Stimulated activated CD4-positive, alpha-beta T cell treated with anti-CD3 and anti-CD28 coated beads, TNF-alpha, amount 100 ng/mL, for 1 hour (primary cell): ENCODE results near the gene UXS1.

ENCODE experiments used
- DNase-seq, 3 donors: peaks; one replicate each; pipeline ENCODE4 v3.0.0-alpha.2; 2020; ENCODE audit warnings: low read depth in 3 of 3, low spot score in 1 of 3

The UXS1 gene

DNA sequence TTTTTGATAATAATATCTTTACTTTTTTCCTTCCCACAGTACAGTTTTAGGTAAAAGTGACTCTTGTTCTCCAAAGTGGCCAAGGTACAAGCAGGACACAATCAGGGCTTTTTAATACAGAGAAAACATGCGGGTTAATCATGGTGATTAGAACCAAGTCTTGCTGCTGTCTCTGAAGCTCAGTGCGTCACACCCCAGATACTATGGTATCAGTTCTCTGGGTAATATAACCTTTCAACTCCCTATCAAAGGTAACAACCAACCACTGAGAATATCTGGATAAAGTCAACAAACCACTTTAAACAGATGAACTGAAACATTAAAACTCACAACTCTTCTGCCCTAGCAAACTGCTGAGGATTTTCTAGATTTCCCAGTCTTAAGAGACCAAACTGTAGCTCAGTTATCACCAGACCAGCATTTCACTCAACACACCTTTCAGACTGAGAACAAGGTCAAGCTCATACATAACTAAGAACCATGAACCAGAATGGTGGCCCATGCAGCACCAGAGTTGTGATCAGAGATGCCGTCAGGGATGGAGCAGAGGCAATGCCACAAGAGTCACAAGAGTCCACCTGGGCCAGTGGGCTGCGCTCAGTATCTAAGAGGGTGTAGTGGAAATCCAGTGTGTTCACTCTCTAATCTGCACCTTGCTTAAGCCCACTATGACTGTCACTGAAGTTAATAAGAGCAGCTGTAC lies 103.0 kb downstream of the UXS1 start:
- DNase-seq = no peak

DNA sequence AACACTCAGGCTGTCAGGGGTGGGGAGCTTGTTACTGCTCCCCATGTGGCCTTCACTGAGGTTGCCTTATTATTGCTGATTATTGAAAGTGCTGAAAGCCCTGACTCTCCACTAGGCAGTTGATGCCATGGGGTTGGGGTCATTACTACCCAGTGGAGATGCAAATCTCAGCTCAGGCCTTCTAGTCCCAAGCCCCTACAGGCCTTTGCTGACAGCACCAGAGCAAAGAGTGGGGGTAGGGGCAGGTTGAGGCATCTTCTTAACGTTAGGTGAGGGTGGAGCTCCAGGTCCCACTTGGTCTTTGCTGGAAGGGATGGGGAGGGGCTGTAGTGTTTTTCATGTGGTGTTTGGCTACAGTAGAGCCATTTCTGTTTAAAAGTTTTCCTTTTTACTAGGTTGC lies 104.5 kb downstream of the UXS1 start:
- no peak for DNase-seq

DNA sequence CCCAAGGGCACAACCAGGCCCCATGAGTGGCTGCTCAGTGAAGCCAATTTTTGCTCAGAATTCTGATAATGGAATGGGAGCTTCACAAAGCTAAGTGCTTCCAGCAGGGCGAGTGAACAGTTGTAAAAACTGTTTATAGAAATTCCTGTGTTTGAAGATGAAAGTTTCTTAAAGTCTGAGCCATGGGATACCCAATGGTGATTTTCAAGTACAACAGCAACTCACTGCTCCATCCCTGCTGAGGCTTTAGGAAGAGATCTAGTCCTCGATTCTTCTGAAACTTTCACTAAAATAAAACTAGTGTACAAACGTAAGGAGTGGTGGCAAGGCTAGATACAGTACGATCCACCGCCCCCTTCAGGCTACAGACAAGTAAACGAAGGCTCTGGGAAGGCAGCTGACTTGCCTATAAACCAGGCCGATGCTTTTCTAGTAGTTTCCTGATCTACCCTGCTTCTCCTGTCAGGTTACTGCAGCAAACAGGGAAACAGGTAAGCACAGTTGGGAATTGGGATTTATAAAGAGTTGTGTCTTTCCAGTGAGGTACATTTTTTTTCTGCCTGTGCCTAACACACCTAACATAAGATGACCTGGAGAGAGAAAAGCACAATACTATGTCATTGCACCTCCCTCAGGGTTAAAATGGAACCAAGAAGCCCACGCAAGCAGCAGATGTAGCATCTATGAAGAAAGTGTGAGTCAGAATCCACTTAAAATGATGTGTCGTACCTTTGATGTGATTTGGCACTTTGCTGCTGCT lies 108.7 kb downstream of the UXS1 start:
- no peak for DNase-seq

DNA sequence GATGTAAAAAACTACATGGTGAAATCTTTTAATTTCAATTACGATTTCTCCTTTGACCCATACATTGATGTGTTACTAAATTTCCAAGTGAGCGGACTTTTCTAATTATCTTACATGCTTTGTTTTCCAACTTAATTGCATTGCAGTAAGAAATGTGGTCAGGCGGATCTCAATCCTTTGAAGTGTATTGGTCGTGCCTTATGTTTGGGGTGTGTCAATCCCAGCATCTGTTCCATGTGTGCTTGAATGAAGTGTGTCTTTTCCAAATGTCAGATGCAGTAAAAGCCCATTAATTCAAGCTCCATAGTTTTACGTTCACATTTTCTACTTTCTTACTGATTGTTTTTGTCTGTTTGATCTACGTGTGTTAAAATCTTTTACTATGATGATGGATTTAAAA lies 113.1 kb downstream of the UXS1 start:
- no peak for DNase-seq

DNA sequence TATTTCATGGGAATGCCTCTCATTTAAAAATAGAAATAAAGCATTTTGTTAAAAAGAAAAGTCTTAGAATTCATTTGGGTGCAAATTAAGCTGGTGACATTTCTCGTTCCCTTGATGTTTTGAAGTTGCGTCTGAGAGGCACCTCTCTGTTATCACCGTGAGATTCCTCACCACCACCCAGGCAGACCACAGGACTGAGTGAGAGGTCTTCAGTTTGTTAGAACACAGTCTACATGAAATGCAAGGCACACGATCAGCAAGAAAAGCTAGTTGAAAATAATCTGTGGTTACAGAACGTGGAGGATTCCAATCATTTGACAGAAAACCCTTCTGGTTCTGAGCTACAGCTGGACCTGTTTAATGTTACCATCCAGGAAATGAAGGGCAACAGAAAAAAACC lies 116.0 kb downstream of the UXS1 start:
- no peak for DNase-seq

DNA sequence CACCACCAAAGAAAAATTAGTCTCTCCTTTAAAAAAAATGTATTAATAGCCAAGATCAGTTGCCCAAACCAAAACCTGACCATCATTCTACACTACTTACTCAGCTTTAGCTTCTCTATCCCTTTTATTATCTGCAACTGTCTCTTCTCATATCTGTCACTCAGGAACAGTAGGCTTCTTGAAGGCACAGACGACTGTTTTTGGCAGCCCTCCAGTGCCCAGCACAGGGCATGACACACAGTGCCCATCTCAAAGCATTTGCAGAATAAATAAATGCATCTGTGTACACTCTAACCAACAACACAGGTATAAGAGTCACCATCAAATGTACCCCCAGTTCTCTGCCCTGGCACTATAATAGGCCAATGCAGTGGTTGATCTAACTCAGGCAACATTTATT lies 117.2 kb downstream of the UXS1 start:
- no peak for DNase-seq

DNA sequence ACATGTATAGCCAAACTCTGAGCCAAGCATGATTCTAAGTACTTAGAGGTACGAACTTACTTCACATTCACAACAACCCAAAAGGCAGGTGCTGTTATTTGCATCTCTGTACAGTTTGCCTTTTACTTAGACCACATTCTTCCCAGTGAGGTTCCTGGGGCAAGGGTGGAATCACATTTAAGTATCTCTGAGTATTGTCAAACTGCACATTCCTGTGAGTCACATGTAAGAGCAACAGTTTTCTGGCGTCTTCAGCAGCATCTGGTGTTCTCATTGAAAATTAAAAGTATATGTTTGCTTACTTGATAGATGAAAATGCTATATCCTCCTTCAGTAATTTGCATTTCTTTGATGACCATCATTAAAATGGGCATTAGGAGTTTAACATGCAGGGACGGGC lies 119.1 kb downstream of the UXS1 start:
- DNase-seq = no peak

DNA sequence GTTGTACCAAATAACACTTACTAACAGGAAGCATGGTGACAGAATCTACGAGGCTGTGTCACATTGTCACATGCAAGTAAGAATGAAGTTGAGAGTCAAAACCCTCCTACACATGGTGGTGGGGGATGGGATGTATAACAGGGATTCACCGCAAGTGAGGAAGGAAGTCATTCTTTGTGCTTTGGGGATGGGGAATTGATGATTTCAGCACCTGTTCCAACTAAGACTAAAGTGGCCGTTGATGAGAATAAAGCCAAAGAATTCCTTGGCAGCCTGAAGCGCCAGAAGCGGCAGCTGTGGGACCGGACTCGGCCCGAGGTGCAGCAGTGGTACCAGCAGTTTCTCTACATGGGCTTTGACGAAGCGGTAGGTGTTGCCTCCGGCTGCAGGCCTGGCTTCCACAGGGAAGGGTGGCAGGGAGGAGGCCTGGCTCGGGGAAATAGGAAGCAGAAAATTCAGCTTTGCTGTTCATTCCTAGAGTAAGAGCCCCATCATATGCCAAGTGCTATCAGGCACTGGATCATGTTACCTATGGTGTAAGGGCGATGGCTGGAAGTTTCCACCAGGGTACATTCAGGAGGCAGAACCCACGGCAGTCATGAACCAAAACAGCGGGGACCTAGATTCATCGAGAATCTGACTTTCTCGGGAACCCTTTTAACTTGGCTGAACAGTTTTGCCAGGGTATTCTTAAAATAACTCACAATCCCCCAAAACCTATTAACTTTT lies 120.3 kb downstream of the UXS1 start:
- DNase-seq = no peak

DNA sequence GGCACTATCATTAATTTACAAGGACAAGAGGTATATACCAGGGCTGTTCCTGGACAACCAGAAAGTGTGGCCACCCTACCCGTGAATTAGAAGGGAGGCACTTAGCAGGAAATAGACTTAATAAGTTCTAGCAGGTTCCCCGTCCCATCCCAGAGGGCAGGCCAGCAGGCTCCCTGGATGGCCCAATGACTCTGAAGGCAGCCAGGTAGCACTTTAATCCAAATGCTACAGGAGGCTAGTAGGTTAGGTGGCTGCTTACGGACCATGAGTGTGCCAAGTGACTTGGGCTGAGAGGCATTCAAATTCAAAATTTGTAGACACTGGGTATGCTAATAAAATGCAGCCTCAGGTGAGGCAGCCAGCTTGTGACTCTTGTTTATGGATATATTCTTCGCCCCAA lies 123.9 kb downstream of the UXS1 start:
- DNase-seq = no peak

DNA sequence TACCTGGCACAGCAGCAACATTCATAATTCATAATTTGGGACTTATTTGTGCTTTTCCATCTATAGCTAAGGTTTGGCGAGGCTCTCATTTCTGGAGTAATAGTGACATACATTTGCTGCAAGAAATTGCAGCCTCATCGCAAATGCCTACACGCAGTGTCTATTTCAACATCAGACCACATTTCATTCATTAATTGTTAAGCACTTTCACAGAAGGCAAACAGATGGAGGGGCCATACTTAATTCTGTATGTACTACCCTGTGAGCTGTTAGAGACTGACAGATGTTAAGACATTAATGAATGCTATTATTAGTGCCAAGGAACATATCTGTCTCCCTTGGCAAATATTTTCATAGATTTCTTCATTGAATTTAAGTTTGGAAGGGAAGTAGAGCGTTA lies 125.7 kb downstream of the UXS1 start:
- DNase-seq = no peak

DNA sequence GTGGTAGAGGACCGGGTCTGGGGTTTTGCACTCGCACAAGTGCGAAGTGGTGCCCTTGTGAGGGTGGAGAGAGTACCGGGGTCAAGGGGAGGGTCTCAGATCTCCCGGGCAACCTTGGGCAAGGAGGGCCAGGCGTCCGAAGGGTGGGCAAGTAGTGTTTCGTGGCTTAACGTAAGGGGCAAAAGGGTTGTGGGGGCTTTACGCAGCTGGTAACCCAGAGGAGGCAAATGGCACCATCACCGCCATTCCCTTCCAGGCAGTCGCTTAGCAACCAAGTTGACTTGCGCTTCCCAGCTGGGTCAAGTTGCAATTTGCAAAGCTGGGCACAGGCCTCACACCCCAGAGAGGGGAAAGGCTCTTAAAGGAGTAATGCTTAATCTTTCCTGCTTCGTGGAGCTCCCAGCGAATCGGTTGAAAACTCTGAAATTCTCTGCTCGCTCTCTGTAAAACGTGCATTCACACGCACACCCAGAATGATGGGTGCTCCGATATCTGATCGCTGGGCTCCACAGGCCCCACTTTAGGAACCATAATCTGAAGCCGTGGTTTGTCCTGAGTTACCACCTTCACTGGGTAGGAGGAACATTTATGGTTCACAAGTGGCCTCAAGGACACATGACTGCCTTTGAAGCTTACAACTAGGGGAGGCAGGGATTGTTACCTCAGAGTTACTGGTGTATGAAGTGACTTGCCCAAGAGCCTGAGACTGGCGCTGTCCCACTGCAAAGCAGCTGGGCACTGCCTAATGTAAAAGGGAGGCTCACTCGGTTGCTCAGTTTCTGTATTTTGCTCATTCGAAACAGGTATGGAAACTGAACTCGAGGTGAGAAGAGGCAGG lies 127.9 kb downstream of the UXS1 start:
- DNase-seq = no peak

DNA sequence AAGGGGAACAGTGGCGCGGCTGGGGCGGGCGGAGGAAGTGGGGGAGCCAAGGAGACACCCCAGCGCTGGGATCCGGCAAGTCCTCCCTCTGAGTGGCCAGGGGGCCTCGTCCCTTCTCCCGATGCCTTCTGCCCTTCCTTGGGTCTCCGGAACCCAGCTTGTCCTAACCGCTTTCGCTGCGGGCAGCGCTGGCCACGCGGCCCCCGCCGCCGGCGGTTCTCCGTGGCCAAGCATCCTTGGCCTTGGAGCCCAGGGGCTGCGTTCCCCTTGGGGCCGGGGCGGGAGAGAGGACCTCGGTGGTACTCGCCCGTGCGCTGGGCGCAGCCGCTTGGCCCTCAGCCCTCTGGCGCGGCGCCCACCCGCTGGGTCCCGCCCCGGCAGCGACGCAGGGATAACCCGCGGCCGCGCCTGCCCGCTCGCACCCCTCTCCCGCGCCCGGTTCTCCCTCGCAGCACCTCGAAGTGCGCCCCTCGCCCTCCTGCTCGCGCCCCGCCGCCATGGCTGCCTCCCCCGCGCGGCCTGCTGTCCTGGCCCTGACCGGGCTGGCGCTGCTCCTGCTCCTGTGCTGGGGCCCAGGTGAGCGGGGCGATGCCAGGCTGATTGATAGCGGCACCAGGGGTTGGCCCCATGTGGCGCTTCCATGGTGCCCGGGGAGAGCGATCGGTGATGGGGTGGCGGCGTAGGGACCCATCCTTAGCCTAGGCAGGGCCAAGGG lies 128.7 kb downstream of the UXS1 start:
- peak in 1 of 3 donors; percentile 16 for DNase-seq

DNA sequence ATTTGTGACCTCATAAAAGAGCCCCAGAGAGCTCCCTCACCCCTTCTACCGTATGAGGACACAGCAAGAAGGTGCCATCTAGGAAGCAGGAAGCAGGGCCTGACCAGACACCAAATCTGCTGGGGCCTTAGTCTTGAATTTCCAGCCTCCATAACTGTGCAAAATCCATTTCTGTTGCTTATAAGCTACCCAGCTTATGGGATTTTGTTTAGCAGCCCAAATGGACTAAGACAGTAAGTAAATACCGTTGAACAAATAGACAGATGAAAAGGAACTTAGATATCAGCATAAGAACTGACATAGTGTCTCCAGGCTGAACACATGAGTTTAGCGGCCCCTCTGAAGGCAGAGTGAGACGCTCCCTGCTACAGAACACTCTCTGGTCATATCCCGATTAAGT lies 130.9 kb downstream of the UXS1 start:
- DNase-seq = no peak

DNA sequence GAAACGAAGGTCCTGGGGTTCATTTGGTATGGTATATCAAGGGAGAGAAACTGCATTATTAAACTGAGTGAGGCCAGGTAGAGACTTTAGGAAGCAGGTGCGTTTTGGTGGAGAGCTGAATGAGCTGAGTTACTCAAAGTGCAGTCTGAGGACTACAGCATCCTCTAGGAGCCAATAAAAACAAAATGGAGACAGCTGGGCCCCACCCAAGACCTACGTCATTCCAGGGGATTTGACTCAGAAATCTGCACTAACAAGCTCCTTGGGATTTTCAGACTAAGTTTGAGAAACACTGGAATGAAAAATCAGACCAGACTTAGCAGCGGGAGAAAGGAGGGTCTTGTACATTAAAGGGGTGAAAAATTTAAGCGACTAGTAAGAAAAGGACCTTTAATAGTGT lies 131.5 kb downstream of the UXS1 start:
- DNase-seq = no peak

DNA sequence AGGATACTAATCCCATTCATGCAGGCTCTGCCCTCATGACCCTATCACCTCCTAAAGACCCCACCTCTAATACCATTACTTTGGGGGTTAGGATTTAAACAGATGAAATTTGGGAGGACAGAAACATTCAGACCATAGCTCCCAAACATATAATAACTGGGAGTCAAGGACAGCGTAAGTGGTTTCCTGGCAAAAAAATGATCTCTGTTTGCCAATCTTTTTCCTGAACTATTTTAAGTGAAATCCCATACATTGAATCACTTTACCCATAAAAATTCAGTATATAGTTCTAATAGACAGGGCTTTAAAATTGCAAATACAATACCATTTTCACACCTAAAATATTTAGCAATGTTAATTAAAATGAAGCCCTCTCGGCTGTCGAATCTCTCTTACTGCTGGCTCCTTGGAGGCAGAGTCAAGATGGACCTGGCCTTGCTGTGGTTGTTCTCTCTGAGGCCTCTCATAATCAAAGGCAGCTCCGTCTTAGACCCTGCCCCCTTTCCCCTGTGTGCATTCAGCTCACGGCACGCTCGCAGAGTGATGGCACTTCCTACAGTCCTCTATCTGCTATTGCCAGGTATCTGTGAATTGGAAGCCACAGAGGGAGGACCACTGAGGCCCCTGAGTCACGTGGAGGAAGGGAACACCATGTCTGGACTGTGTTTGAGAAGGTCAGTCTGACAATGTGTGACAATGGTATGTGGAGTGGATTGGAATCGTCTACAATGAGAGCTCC lies 132.3 kb downstream of the UXS1 start:
- DNase-seq = no peak

DNA sequence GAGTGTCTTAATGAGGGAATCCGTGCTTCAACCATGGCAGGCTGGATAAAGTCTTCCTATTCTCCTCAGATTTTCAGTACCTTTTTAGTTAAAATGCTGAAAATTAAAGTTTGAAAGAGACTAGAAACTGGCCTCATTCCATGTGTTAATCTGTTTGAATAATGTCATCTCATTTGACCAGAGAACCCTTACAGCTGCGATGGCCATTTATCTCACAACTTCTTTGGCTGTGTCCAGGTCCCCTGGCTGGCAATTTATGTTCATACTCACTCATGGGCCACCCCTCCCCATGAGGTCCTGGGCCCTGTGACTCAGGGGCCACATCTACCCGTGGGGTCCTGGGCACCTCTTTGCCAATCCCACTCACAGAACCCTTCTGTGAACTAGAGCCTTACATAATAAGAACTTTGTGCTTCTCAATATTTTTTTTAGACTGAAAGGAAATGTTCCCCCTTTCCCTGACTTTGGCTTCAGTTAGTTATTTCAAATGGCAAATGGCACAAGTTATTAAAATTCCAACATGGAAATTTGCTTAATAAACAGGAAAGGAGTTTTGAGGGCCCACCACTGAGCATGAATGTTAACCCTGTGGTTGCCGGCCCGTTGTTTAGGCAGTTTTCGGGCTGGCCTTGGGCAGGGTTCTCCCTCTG lies 134.6 kb downstream of the UXS1 start:
- DNase-seq = no peak

DNA sequence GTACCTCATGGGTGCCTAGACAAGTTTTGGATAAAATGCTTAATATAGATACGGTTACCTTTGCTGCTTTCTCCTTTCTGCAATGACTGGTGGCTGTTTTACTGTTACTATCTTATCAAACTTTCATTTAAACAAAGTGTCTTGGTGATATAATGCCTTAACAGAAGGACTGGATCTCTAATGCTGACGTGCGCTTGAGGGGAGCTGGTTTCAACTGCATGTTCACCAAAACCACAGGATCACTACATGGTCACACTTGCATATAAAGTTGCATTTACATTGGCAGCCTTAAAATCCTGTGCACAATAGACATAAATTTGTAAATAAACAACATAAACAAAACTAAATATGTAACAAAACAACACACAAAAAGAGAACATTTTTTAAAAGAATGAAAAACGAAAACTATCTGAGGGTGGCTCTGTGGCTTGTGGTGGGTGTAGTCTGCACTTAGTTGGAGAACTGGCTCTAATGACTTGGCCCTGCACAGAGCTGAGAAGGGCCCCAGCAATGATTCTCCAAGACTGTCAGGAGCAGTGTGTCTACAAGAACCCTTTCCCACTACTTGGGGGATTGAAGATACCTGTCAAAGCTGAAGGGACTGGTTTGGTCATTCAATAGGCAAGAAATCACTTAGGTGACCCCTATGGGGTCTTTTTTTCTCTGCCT lies 135.5 kb downstream of the UXS1 start:
- no peak for DNase-seq

DNA sequence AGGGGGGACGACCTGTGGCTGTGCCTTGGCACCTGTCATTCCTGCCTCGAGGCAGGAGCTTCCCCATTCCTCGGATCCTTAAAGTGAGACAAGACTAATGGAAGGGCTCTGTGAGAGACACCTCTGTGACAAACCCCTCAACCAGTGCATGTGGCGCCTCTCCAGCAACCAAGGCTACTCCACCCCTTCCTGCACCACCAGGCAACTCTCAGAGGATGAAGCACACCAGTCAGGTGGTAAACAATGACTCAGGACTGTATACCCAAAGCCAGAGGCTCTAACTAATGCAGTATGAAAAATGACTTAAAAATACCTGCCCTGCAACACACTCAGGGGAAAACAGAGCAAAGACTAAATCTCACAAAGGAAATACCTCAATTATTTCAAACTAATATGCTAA lies 136.9 kb downstream of the UXS1 start:
- DNase-seq = peak in 2 of 3 donors; percentile 31 to 34
